C4-2B (cell line): ENCODE measurements around the gene TTC12.

ENCODE experiments used
- H3K27ac ChIP-seq: fragments of 450-650 bp; 2 replicates; pipeline ENCODE4 v1.5.1; 2017
- CTCF ChIP-seq: fragments of 450-650 bp; conservative IDR thresholded peaks from 2 replicates; pipeline ENCODE4 v1.5.1; 2017; ENCODE audit warnings: mild to moderate bottlenecking
- ZFX ChIP-seq: fragments of 450-650 bp; IDR thresholded peaks from 2 replicates; pipeline ENCODE4 v1.6.1; 2017

Gene TTC12

GRCh38 chr11:113286509-113287497 lies 27.6 kb upstream of the TTC12 start:
- no peak overlapping the region for H3K27ac ChIP-seq
- TF ChIP-seq CTCF (no peak), ZFX (no peak)

GRCh38 chr11:113287801-113288200 lies 26.6 kb upstream of the TTC12 start:
- TF ChIP-seq CTCF (no peak), ZFX (no peak)
- no peak overlapping the region for H3K27ac ChIP-seq

GRCh38 chr11:113288286-113288863 lies 26.0 kb upstream of the TTC12 start:
- TF ChIP-seq ZFX = no peak
- TF ChIP-seq CTCF = no peak
- H3K27ac ChIP-seq = no peak overlapping the region

- no peak overlapping the region for H3K27ac ChIP-seq
- TF ChIP-seq CTCF (peak; percentile 96), ZFX (no peak)
Measured at GRCh38 chr11:113289431-113290187, 24.8 kb upstream of the TTC12 start.

GRCh38 chr11:113293936-113294335 lies 20.4 kb upstream of the TTC12 start:
- TF ChIP-seq CTCF (no peak), ZFX (no peak)
- H3K27ac ChIP-seq = no peak overlapping the region

- no peak for TF ChIP-seq CTCF
- TF ChIP-seq ZFX = no peak
- H3K27ac ChIP-seq = no peak overlapping the region
Measured at GRCh38 chr11:113295993-113296392, 18.4 kb upstream of the TTC12 start.
